ENCODE results near the gene WNK3. TPM values are rescaled to one million over a fixed set of nuclear protein-coding genes. Genes with fewer than 3 reads are reported as not detected.
"Not testable (repeated sequence)": the region's sequence is repeated elsewhere in the genome, so short reads cannot be mapped to it uniquely, and the experiment has no call there.

WNK3 gene
- 1.4 and 2.6 TPM in 2 replicates for total RNA-seq

- peak within 1 kb of the TSS; percentile 60 for H3K4me3 ChIP-seq (ENCODE audit: low read depth, low read length)
- no peak for TF ChIP-seq CTCF (conservative IDR thresholded peaks at IDR 0.05; ENCODE audit: low read depth, low read length)
- DNase-seq (ENCODE audit: low read depth) = no peak
Measured at GRCh38 chrX:54357414-54358377, at the start of gene WNK3. TSS of gene WNK3 (minus strand) at chrX:54358046.

DNA sequence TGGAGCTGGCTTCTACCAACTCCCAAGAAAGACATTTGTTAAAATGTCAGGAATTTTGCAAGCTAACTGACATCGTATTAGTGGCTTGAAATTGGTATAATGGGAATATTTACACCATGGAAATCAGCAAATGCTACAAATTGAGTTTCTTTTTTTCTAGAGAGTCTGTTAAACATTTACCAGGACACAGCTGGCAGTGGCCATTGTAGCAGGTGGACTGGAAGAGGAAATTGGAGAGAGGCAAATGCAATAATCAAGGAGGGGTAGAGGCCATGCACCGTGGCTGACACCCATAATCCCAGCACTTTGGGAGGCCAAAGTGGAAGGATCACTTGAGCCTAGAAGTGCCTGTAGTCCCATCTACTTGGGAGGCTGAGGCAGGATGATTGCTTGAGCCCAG is 49.4 kb upstream of the WNK3 start:
- DNase-seq (ENCODE audit: low read depth) = no peak
- TF ChIP-seq CTCF (conservative IDR thresholded peaks at IDR 0.05; ENCODE audit: low read depth, low read length) = no peak
- no peak overlapping the region for H3K4me3 ChIP-seq (ENCODE audit: low read depth, low read length)

GRCh38 chrX:54397113-54397512 is 39.3 kb upstream of the WNK3 start:
- DNase-seq (ENCODE audit: low read depth) = no peak
- TF ChIP-seq CTCF (conservative IDR thresholded peaks at IDR 0.05; ENCODE audit: low read depth, low read length) = no peak
- H3K4me3 ChIP-seq (ENCODE audit: low read depth, low read length) = no peak overlapping the region

- no peak for TF ChIP-seq CTCF (conservative IDR thresholded peaks at IDR 0.05; ENCODE audit: low read depth, low read length)
- no peak overlapping the region for H3K4me3 ChIP-seq (ENCODE audit: low read depth, low read length)
- no peak for DNase-seq (ENCODE audit: low read depth)
Measured at GRCh38 chrX:54386314-54386713, 28.5 kb upstream of the WNK3 start.

- H3K4me3 ChIP-seq (ENCODE audit: low read depth, low read length); DNase-seq (ENCODE audit: low read depth): not testable (repeated sequence)
Measured at GRCh38 chrX:54384661-54385060, 26.8 kb upstream of the WNK3 start.

DNA sequence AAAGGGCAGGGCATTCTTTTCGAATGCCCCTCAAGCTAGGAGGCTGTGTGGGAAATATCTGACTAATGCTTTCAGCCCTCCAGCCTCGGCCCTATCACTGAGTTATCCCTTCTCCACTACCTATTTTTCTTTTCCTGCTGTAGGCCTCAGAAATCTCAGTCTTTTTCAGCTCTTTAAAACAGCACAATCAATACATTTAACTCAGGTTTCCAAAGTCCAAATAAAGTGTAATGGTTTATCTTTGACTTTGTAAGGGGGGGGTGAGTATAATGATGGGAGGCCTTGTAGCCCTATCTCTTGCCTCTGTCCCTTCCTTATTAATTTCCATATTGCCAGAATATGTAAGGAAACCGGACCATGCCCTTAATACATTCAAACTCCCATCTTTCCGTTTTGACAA is 1.6 kb upstream of the WNK3 start:
- H3K4me3 ChIP-seq (ENCODE audit: low read depth, low read length) = peak overlapping the region; percentile 60
- no peak for TF ChIP-seq CTCF (conservative IDR thresholded peaks at IDR 0.05; ENCODE audit: low read depth, low read length)
- no peak for DNase-seq (ENCODE audit: low read depth)

GRCh38 chrX:54358424-54359211 is 772 bp upstream of the WNK3 start:
- no peak for TF ChIP-seq CTCF (conservative IDR thresholded peaks at IDR 0.05; ENCODE audit: low read depth, low read length)
- H3K4me3 ChIP-seq (ENCODE audit: low read depth, low read length) = peak overlapping the region; percentile 60
- DNase-seq (ENCODE audit: low read depth) = no peak
